NCI-H2081 treated with DMSO at 0.1 percent for 48 hours (cell line): Measurements from ENCODE around the gene PRKCH.
"Not testable (repeated sequence)": the region's sequence is repeated elsewhere in the genome, so short reads cannot be mapped to it uniquely, and the experiment has no call there.

Experiments used
- DNase-seq: peaks from one replicate; lab custom pipeline; 2025; lab: John Stamatoyannopoulos, UW

PRKCH gene

GRCh38 chr14:61308701-61309100, 12.7 kb upstream of the PRKCH start:
- not testable (repeated sequence) for DNase-seq

DNA sequence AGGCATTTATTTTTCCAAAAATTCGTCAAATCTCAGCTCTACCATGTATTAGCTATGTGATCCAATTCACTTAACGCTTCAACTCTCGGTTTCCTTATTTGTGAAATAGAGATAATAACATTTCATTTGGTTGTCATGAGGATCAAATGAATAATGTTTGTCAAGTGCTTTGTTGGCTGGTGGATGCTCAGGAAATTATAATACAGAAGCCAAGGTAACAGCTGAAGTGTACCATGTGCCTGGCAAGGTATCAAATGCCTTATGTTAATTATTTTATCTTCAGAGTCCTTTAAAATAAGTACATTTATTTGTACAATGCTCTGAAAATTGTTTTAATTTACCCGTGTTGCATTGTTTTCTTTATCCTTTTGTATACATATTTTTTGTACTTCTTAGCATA, 6.1 kb upstream of the PRKCH start:
- no peak for DNase-seq

- no peak for DNase-seq
Measured at GRCh38 chr14:61319086-61319485, 2.3 kb upstream of the PRKCH start.

DNA sequence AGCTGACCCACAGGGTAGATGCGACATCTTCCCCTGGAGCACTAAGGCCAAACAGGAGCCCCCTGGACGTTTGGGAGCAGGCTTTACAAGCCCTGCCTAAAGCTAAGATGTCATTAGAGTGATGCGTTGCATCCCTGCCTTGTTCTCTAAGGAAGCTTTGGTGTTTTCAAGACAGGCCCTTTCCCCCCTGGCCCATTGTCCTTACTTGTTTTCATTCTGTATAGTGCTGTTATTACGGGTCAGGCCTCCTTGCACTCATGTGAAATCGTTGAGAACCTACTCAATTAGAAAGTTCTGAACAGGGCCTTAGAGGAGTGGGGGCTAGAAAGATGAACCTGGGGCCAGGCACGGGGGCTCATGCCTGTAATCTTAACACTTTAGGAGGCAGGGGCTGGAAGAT, 1.7 kb upstream of the PRKCH start:
- DNase-seq: no peak

DNA sequence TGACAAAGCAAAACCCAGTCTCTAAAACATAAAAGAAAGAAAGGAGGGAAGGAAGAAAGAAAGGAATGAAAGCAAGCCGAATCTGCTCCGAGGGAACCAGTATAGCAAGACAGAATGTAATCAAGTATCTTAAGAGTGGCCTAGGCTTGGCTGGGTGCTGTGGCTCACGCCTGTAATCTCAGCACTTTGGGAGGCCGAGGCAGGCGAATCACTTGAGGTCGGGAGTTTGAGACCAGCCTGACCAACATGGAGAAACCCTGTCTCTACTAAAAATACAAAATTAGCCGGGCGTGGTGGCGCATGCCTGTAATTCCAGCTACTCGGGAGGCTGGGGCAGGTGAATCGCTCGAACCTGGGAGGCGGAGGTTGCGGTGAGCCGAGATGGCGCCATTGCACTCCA, 1.2 kb upstream of the PRKCH start:
- DNase-seq: not testable (repeated sequence)

DNA sequence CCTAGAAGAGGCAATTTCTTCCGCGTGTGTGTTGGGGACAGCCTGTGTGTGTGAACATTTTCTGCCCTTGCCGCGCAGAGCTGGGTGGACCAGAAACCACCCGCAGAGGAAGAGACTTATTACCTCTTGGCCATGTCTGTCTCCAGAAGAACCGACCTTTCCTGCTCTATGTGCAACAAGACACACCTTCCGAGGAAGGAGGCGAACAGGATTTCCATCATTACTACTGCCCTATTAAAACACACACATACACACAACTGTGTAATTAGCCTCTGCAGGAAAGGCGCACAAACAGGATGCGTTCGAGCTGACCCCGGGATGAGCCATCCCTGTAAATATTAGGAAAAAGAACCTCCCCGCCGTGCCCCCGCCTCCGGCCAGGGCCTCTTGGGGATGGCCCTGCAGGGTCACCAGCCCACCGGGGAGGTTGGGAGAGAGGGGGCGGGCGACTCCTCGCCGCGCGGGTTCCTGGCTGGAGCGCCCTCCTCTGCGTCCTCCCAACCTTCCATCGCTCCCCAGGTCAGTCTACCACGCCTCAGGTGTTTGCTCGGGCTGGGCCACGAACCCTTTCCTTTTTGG, 484 bp upstream of the PRKCH start:
- no peak for DNase-seq

GRCh38 chr14:61322011-61322798, 826 bp downstream of the PRKCH start:
- no peak for DNase-seq

- no peak for DNase-seq
Measured at GRCh38 chr14:61322799-61323290, 1.5 kb downstream of the PRKCH start.

GRCh38 chr14:61323970-61324369, 2.6 kb downstream of the PRKCH start:
- DNase-seq: no peak

DNA sequence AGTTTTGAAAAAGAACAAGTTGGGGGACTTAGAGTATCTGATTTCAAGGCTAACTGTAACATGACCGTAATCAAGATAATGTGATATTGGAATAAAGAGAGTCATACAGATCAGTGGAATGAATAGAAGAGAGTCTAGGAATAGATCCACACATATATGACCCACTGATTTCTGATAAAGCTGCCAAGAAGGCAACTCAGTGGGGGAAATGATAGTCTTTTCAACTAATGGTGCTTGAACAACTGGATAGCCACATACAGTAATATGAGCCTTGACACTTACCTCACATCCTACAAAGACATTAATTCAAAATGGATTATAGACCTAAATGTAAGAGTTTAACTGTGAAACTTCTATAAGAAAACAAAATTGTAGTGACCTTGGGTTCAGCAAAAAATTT, 3.8 kb downstream of the PRKCH start:
- no peak for DNase-seq

DNA sequence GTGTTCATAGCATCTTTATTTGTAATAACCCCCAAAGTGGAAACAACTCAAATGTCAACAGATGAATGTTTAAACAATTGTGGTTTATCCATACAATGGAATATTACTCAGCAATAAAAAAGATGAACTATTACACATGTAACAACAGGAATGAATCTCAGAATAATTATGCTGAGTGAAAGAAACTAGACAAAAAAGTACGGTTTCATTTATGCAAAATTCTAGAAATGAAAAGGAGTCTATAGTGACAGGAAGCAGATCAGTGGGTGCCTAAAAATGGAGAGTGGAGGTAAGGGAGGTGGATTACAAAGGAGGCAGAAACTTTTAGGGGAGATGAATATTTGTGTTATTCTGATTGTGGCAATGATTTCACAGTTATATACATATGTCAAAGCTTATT, 4.8 kb downstream of the PRKCH start:
- no peak for DNase-seq

GRCh38 chr14:61326847-61327246, 5.5 kb downstream of the PRKCH start:
- no peak for DNase-seq

GRCh38 chr14:61328626-61329262, 7.4 kb downstream of the PRKCH start:
- no peak for DNase-seq

GRCh38 chr14:61329478-61330051, 8.2 kb downstream of the PRKCH start:
- DNase-seq: no peak

- no peak for DNase-seq
Measured at GRCh38 chr14:61330511-61330910, 9.1 kb downstream of the PRKCH start.

DNA sequence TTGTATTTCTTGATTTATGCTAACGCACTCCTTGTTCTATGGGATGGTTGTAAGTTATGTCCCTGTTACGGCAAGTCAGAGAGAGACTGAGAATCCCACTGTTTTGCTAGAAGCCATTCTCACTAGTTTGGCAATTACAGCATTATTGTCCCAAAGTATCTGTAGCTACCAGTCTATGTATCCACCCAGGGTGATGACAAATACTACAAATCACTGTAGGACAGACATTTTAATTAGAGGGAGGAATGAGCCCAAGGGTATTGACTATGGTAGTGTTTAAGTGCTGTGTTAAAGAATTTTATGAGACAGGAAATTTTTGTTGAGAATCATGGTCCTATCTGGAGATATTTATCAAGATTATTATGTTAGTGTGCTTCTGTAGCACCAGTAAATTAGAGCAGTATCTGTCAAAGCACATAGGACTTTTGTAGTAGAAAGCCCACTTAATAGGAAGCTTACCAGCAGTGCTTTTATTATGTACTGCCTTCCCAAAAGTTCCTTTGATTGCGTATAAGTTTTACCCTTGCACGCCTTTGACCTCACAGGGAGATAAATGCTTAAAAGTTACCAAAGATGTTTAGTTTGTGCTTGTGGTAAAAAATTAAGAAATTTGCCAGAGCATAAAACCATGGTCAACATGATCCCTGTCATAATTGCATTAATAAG, 10.7 kb downstream of the PRKCH start:
- no peak for DNase-seq

DNA sequence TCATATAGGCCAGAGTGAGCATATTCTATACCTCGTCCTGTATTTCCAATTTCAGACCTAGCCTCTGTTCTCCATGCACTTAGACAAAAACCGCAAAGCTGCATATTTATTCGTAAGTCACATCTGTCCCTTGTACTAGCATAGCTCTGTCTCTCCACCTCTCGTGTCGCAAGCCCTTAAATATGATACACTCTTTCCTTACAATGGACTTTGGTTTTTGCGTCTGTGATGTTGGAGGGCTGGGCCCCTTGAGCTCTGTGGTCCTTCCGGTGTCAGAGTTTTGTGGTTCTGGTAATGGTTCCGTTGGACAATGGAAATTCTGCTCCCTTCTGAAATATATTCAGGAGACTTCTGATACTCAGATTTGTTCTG, 11.3 kb downstream of the PRKCH start:
- DNase-seq: no peak

DNA sequence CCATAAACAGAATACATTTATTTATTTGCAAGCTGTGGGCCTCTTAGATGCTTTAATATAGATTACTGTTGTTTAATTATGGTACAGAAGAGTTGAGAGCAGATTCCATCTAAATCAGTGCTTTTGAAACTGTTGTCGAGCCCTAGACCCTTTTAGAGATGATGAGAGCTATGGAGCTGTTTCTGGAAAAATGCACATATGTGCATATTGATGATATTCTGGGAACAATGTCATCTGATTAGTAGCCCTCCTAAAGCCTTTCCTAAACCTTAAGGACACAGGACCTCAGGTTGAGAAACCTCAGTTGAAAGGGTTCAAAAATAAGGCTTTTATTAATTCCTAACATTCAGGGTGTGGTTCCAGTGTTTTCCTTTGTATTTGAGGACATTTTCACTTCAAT, 11.7 kb downstream of the PRKCH start:
- DNase-seq: no peak

GRCh38 chr14:61334197-61334701, 12.9 kb downstream of the PRKCH start:
- DNase-seq: no peak

GRCh38 chr14:61335049-61335448, 13.7 kb downstream of the PRKCH start:
- no peak for DNase-seq

DNA sequence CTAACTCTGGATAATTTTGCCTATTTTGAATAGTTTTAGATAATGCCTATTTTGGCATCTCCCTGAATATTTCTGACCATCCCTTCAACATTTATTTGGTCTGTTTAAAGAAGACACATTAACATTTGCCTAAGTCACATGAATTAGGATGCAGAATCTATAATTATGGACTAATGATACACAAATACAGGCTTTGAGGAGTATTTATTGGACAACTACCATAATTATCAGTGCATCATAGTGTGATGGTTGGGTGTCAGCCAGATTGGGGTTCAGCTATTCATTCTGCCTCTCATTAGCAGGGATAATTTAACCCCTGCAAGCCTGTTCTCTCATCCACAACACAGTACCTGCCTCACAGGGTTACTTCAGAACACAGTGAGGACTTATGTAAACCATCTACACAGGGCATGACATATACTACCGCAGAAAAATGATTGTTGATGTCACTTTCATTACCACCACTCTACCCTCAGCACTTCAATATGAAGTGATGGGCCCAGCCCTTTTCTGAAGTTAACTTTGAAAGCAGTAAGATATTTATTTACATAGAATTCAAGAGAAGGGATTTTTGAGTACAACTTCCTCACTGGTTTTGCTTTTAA, 14.4 kb downstream of the PRKCH start:
- DNase-seq: no peak

DNA sequence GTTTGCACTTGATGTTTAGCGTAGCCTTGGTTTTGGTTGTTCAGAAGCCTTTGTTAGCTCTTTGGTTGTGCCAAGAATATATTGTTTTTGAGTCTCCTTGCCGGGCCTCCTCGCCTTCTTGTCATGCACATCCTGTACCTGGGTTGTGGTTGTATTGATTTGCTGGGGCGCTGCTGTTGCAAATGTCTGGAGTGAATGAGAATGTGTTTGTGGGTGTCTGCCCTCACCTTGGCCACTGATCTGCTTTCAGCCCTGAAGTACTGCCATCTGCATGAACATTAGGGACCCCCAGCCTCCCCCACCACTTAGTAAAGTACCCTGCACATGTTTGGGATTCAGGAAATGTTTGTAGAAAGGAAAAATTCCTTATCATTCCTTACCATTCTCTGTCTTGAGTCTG, 16.5 kb downstream of the PRKCH start:
- DNase-seq: no peak
